ENCODE data around the gene TBC1D21. TPM values are rescaled to one million over a fixed set of nuclear protein-coding genes. Genes with fewer than 3 reads are reported as not detected.

TBC1D21 gene
- total and polyA plus RNA-seq, 9 of the 15 experiments (the other 6 are each of a cell fraction or from before 2014, with no cell fraction given) = not detected

- CTCF ChIA-PET (ENCODE audit: low intra/inter-chr PET ratio) = no interaction called here
- Histone ChIP-seq H3K4me1 (replicated peaks in 1 of 2; ENCODE audit: control insufficient read depth in 2 of 2, insufficient read depth in 2 of 2, low read length in 2 of 2) (peaks cover 4 to 22% of the 10 kb centered on the region in 2 experiments; a peak in 3 of 5 replicates), H3K36me3 (ENCODE audit: control insufficient read depth, insufficient read depth, low read length) (no peaks in the 10 kb centered on the region), H3K9me1 (ENCODE audit: control insufficient read depth, insufficient read depth, low read length) (no peaks in the 10 kb centered on the region), H3K27ac (ENCODE audit: extremely low read depth, low read depth, low read length) (no peak overlapping the region), H3K79me2 (ENCODE audit: control insufficient read depth, insufficient read depth, low read length) (no peaks in the 10 kb centered on the region), H3K9me3 (replicated peaks; ENCODE audit: control insufficient read depth, insufficient read depth, low read depth, low read length) (no peaks in the 10 kb centered on the region), H2AFZ (ENCODE audit: low read depth, low read length) (no peak overlapping the region), H4K20me1 (replicated peaks; ENCODE audit: control insufficient read depth, insufficient read depth, low read length) (0 out of 2 replicates have a peak, but pooled peaks cover 4% of the 10 kb centered on the region), H3K4me3 (no peak overlapping the region), H3K27me3 (ENCODE audit: control insufficient read depth in 2 of 2, insufficient read depth in 2 of 2, low read length in 2 of 2) (peaks cover 6 to 60% of the 10 kb centered on the region in 2 experiments; a peak in 4 of 5 replicates), H3K9ac (ENCODE audit: insufficient read depth in 1 of 2, low read depth in 2 of 2, low read length in 2 of 2) (no peak overlapping the region; a peak in 1 of 4 replicates), H3K4me2 (ENCODE audit: insufficient read depth, low read length) (no peak overlapping the region)
- no peak for DNase-seq (ENCODE audit: extremely low read depth in 1 of 4, low spot score in 3 of 4)
- POLR2A ChIA-PET = interaction anchor here (0.6 kb wide), 1 partner anchor 24 kb away, joined by 3 read pairs; no protein-coding TSS in a partner anchor
- in situ Hi-C loops (cut with MboI) = no loop called here
- no peak for TF ChIP-seq ARID3A (IDR thresholded peaks at IDR 0.05; ENCODE audit: borderline replicate concordance, low read depth, low read length)
- no peak for TF ChIP-seq SMAD3 (CRISPR knock-in tag; conservative IDR thresholded peaks at IDR 0.05)
- no peak for TF ChIP-seq CBX5 (IDR thresholded peaks at IDR 0.05; ENCODE audit: borderline replicate concordance, low read depth)
- no peak for TF ChIP-seq NR3C1 (CRISPR knock-in tag; IDR thresholded peaks at IDR 0.05)
- TF ChIP-seq NFRKB (IDR thresholded peaks at IDR 0.05; ENCODE audit: low read depth) = no peak
- TF ChIP-seq ARID2 (IDR thresholded peaks at IDR 0.05) = no peak
- TF ChIP-seq POLR2A (conservative IDR thresholded peaks at IDR 0.05) = no peak
- TF ChIP-seq TSHZ1 (CRISPR knock-in tag; IDR thresholded peaks at IDR 0.05) = no peak
- no peak for TF ChIP-seq TEAD4 (IDR thresholded peaks at IDR 0.05; ENCODE audit: low read length)
- no peak for TF ChIP-seq TEAD4 (CRISPR knock-in tag; IDR thresholded peaks at IDR 0.05; ENCODE audit: borderline replicate concordance)
- no peak for ATAC-seq
- 3% methylated on average over 7 of the region's 7 CpGs for WGBS (ENCODE audit: insufficient coverage, low coverage, missing lambda C conversion rate)
- intact Hi-C loops (cut with micrococcal nuclease) = no loop called here
- no peak for FAIRE-seq
- BruUV-seq (replicated peaks) = no TSS peak
Observed at GRCh38 chr15:73930790-73931281, 57.5 kb downstream of the TBC1D21 start.

Measured in K562 (cell line).